ENCODE measurements around the gene CTNNA3.

GRCh38 chr10:66098595-66099480, 1597.2 kb downstream of the CTNNA3 start:
- no peak for TF ChIP-seq CTCF (IDR thresholded peaks at IDR 0.05)
- no peak for TF ChIP-seq POLR2A (IDR thresholded peaks at IDR 0.05)

Measured in lower leg skin (tissue), 3 donors.